HepG2 (cell line): ENCODE measurements around the gene DLG2. TPM values are rescaled to one million over a fixed set of nuclear protein-coding genes. Genes with fewer than 3 reads are reported as not detected.

Experiments
- ARID4A ChIP-seq: sonication (generic); formaldehyde crosslinking; IDR thresholded peaks from 2 replicates; pipeline ENCODE4 v1.5.0; 2020; ENCODE audit warnings: mild to moderate bottlenecking, missing genetic modification reagents, borderline replicate concordance
- HNRNPK ChIP-seq: fragments of 200-400 bp; formaldehyde crosslinking; IDR thresholded peaks from 2 replicates; pipeline ENCODE4 v1.6.1; 2018; ENCODE audit warnings: low read length, low read depth, moderate library complexity, mild to moderate bottlenecking; ENCODE audit not compliant: poor library complexity, severe bottlenecking
- IRF2 ChIP-seq: IDR thresholded peaks from 2 replicates; pipeline ENCODE4 v1.6.1; 2018; ENCODE audit warnings: missing genetic modification reagents, missing compliant biosample characterization
- MATR3 ChIP-seq: sonication (generic); formaldehyde crosslinking; IDR thresholded peaks from 2 replicates; pipeline ENCODE4 v1.4.0; 2020; ENCODE audit warnings: missing genetic modification reagents
- MTERF4 ChIP-seq: sonication (generic); formaldehyde crosslinking; IDR thresholded peaks from 2 replicates; pipeline ENCODE4 v1.8.0; 2023; ENCODE audit warnings: mild to moderate bottlenecking, missing genetic modification reagents
- NFE2 ChIP-seq: sonication (generic); formaldehyde crosslinking; IDR thresholded peaks from 2 replicates; pipeline ENCODE4 v1.4.0; 2020; ENCODE audit warnings: missing genetic modification reagents
- SPEN ChIP-seq: sonication (generic); formaldehyde crosslinking; IDR thresholded peaks from 2 replicates; pipeline ENCODE4 v1.5.1; 2020; ENCODE audit warnings: low read depth, mild to moderate bottlenecking, missing genetic modification reagents
- TFAP4 ChIP-seq: sonication (generic); IDR thresholded peaks from 2 replicates; pipeline ENCODE4 v1.6.1; 2016; ENCODE audit warnings: low read depth, borderline replicate concordance
- ZFP90 ChIP-seq: sonication (generic); formaldehyde crosslinking; IDR thresholded peaks from 2 replicates; pipeline ENCODE4 v1.8.0; 2022; ENCODE audit warnings: missing genetic modification reagents, mild to moderate bottlenecking, inconsistent platforms, borderline replicate concordance
- ZNF276 ChIP-seq: sonication (generic); formaldehyde crosslinking; IDR thresholded peaks from 2 replicates; pipeline ENCODE4 v1.4.0; 2020; ENCODE audit warnings: mild to moderate bottlenecking, low read depth, missing genetic modification reagents
- ZNF350 ChIP-seq: sonication (generic); formaldehyde crosslinking; IDR thresholded peaks from 2 replicates; pipeline ENCODE4 v1.4.0; 2020; ENCODE audit warnings: mild to moderate bottlenecking, low read depth, missing genetic modification reagents, borderline replicate concordance
- ZNF407 ChIP-seq: sonication (generic); formaldehyde crosslinking; IDR thresholded peaks from one replicate; pipeline ENCODE4 v1.5.1; 2020; ENCODE audit warnings: mild to moderate bottlenecking, missing genetic modification reagents; ENCODE audit errors: not compliant biosample characterization
- polyA plus RNA-seq, 8 experiments: library from polyadenylated mRNA; depleted of rRNA in 3 of 8; stranded (reverse) in 7 of 8; unstranded in 1 of 8; fragments of >200 nt; fragmentation: Illumina TruSeq in 4 of 8; extraction: Trizol in 4 of 8; gene quantifications; 2 replicates each; pipeline versions ENCODE4 v1.2.1 to v1.2.3, GENCODE V29; 2011 to 2016; ENCODE audit warnings: low read depth in 4 of 8, missing spikeins in 1 of 8, mixed read lengths in 1 of 8; ENCODE audit not compliant: insufficient read depth in 1 of 8
- total RNA-seq, 5 experiments: library from RNA; depleted of rRNA; stranded (reverse); fragments of >200 nt; fragmentation: Illumina TruSeq; extraction: Trizol; gene quantifications; 2 replicates each; pipeline ENCODE4 v1.2.3, GENCODE V29; 2016; ENCODE audit warnings: low read depth in 1 of 5

The DLG2 gene
- total and polyA plus RNA-seq, 2 of the 13 experiments (the other 11 are each of a cell fraction or from before 2014, with no cell fraction given), result 0.46 to 1.0 TPM

- TF ChIP-seq ZNF407 (CRISPR knock-in tag) (no peak), ZFP90 (no peak), NFE2 (CRISPR knock-in tag) (no peak), TFAP4 (no peak), SPEN (no peak), ZNF276 (CRISPR knock-in tag) (no peak), MTERF4 (CRISPR knock-in tag) (no peak), ZNF350 (no peak), MATR3 (CRISPR knock-in tag) (no peak), HNRNPK (no peak), ARID4A (CRISPR knock-in tag) (no peak), IRF2 (CRISPR knock-in tag) (no peak)
Measured at GRCh38 chr11:83727251-83727650, 1899.9 kb downstream of the DLG2 start (continued).
